ENCODE results near the gene C14orf93.
A peak's percentile ranks its signal among the peaks of the same experiment; 100 is the strongest.

Gene C14orf93

DNA sequence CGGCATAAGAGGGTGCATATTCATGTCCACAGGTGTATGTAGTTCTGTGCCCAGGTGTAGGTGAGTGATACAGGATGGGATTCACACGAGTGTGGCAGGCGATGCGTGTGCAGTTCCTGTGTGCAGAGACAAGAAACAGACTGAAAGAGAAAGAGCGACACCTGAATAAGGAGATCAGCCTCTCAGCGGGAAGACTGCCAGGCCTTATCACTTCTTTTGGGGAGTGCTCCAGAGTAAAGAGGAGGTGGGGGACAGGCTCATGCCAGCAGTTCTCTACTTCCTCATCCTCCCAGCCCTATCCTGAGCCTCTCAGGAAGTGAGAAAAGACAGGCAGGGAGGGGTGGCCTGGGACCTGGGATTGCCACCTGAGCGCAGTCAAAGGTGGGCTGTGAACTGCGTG is 34.9 kb upstream of the C14orf93 start:
- no peak for DNase-seq

DNA sequence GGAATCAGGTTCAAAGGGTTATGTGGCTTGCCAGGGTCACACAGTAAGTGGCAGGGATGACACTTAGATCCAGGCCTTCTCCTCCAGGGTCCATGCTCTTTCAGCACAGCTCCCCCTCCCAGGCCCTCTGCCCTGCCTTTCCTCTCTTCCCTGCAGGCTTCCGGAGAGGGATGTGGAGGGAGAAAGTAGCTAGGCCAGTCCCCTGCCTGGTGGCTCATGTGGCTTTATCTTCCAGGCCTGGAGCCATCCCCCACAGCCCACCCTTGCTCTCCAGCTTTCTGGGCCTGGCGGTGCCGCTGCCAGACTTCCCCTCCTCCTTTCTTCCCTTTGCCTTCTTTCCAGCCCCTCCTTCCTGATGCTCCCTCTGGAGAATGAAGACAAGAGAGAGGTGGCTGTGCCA is 33.8 kb upstream of the C14orf93 start:
- no peak for DNase-seq

DNA sequence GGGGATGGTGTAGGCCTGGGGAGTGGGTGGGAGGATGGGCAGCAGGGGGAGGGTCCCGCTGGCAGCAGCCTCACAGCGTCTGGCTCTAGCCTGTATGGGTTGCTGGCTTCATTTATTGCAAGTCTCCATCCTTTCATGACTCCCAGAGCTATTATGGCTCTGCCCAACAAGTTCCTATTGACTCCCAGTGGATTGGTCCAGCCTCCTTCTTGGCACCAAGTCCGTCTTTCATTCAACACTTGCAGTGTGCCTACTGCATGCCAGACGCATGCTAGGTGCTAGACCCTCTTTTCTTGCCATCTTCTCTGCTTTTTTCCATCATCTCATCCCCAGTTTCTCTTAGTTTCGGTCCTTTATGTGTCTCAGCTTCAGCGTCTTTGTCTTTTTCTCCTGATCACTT is 33.2 kb upstream of the C14orf93 start:
- no peak for DNase-seq

DNA sequence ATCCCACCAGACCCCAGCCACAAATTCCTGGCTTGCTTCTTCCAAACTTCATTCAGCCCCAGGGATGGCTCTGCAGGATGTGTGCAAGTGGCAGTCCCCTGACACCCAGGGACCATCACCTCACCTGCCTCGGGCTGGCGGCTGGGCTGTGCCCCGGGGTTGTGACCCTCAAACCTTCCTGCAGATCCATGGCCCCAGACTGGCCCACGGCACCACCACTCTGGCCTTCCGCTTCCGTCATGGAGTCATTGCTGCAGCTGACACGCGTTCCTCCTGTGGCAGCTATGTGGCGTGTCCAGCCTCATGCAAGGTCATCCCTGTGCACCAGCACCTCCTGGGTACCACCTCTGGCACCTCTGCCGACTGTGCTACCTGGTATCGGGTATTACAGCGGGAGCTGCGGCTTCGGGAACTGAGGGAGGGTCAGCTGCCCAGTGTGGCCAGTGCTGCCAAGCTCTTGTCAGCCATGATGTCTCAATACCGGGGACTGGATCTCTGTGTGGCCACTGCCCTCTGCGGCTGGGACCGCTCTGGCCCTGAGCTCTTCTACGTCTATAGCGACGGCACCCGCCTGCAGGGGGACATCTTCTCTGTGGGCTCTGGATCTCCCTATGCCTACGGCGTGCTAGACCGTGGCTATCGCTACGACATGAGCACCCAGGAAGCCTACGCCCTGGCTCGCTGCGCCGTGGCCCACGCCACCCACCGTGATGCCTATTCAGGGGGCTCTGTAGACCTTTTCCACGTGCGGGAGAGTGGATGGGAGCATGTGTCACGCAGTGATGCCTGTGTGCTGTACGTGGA is 32.4 kb upstream of the C14orf93 start, which contains the start of gene PSMB11:
Gene PSMB11 (plus strand): TSS at position 51 of the 804 bp plus-strand sequence. CDS start 14 bp downstream, at position 65.
- DNase-seq = no peak

DNA sequence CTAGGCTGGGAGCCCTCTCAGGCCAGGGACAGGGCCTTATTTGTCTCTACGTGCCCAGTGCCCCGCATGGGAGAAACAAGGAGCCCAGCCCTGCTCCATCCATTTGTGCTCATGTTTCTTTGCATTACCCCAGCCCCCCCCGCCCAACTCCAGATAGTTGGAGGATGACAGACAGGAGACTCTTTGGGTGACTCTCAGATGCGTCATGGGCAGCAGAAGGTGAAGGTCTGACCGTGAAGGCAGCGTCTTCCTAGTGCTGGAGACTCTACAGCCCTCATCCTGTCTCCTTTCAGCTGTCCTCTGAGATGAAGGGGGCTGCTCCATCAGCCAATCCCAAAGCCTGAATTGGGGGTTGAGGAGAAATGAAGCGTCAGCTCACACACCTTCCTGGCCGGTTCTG is 31.8 kb upstream of the C14orf93 start:
- no peak for DNase-seq

DNA sequence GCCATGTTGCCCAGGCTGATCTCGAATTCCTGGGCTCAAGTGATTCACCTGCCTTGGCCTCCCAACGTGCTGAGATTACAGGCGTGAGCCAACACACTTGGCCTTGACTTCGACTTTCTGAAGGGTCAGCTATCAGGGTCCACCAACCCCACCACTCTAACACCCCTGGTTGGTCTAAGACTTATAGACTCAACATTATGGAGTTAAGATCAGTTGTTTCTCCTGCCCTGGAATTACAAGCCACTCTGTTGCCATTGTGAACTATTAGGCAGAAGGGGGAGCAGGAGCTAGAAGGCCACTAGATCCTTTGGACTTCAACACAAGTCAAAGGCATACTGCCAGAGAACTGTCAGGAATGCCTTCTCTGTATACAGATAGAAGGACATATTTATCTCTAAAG is 30.2 kb upstream of the C14orf93 start:
- no peak for DNase-seq

DNA sequence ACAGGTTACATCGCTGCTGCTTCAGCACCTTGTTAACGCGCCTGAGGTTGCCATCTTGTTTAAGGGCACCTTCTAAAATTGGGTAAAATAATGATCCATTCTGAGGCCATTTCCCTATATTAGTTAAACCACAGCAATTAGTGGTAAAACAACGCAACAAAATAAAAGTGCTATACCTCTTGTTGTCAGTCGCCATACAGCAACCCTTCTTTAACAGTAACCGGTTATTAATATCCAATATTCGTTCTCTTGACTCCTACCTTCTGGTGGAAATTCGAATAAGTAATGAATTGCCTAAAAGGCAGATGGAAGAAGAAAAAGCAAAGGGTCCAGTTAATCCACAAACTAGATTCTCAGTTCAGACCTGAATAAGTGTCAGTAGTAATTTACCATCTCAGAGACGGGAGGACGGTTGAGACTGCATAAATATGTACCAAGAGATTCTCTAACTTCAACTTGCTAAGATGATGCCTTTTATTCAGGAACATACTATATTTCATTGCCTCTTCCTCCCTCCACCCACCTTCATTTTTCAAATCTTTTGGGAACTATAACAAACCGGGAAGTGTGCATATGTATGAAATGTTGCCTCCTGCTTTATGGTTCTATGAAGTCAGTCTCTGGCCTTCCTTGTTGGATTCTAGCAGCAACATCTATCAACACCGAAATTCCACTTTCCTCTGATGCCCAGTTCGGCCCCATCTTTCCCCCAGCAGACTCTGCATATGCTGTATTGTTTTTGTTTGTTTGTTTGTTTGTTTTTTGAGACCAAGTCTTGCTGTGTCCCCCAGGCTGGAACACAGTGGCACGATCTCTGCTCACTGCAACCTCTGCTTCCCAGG is 25.6 kb upstream of the C14orf93 start:
- no peak for DNase-seq

DNA sequence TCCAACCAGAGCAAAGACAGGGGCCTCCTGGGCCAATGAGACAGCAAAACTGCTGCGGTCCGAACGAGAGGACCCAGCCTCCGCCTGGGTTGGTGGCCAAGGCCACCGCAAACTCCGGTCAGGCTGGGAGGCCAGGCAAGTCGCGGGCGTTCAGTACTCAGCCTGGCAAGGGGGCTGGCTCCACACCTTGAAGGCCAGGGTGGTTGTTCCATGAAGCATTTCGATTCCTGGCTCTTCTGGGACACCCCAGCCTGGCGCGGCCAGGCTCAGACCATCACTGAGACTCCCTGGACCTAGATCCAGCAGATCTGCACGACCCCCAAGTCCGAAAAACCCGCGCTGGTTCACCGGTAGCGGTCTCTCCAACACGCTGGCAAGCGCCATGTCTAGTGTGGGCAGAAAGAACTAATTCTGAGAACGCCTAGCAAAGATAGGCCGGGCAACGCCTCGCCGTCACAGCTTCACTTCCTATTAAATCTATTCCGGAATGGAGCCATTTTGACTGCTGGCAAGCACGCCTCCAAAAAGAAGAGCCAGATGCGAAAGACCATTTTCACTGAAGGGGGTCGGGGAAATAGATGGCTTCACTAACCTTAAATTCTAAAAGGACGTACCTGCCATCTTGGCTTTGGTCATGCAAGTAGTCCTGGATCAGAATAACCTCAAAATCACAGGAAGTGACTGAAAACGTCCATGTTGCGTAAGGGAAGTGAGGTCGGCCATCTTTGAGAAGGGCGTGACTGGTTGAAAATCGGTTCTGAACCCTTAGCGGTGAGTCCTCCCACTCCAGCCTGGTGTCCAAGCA is 24.8 kb upstream of the C14orf93 start, which contains the start of gene PSMB5:
Gene PSMB5 (minus strand): TSS at position 403 of the 805 bp plus-strand sequence. CDS start 19 bp downstream, at position 384.
- DNase-seq = no peak

DNA sequence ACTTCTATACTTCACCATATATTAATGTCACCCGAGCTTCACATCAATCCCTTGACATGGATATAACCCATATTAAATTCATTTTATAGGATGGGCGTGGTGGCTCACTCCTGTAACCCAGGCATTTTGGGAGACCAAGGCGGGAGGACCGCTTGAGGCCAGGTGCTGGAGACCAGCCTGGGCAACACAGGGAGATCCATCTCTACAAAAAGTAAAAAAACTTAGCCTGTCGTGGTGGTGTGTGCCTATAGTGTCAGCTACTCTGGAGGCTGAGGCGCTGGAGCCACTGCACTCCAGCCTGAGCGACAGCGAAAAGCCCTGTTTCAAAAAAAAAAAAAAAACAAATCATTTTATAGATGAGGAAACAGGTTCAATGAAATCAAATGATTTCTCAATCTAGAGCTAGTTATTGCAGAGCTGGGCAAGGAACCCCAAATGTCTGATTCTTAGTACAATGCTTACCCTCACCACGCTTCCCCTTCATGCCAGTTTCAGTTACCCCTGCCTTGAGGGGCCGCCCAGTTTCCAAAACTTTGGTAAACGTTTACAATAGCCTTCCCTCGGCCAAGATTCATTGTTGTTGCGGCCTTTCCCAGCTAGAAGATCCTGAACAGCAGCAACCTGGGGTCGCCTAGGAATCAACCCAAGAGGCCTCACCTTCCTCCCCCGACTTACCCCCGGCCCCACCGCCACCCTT is 24.0 kb upstream of the C14orf93 start:
- no peak for DNase-seq

DNA sequence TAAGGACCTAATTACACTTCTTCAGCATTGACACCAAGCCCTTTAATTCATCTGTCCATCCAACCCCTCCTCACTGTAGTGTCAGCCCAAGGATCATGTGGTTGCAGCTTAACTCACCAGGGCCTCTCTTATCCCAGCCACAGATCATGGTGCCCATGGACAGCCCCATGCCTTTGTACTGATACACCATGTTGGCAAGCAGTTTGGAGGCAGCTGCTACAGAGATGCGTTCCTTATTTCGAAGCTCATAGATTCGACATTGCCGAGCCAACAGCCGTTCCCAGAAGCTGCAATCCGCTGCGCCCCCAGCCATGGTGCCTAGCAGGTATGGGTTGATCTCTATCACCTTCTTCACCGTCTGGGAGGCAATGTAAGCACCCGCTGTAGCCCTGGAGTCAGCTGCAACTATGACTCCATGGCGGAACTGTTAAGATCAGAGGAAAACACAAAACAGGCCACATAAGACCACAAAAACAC is 23.3 kb upstream of the C14orf93 start:
- DNase-seq = no peak

DNA sequence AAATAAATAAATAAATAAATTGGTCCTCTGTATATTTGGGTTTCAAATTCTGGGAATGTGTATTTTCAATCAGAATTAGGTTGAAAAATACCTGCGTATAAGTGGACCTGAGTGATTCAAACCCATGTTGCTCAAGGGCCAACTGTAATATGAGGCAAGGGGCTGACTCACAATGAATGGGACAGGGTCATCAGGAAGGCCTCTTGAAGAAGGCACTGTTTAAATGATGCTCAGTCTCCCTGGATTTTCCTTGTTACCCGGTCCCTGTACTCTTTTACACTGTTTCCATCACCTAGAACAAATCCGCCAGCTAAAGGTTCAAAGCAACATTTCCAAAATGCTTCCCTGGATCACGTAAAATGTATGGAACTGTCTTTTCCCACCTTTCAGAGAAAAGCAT is 21.0 kb upstream of the C14orf93 start:
- DNase-seq = no peak

DNA sequence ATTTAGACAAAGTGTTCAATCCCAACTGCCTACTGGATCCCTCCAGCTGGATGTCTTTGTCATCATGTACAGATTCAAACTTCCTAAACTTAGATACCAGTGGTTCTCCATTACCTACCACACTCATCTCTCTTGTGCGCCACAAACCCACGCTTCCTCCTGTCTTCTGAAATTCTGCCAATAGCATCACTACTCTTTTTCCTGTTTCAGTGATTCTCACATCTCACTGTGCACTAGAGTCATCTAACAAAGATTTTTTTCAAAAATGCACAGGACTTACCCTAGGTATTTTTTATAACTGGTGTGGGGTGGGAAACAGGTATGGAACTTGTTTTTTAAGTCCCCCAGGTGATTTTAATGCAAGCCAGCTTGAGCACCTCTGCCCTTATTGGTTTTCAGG is 18.9 kb upstream of the C14orf93 start:
- DNase-seq = no peak

DNA sequence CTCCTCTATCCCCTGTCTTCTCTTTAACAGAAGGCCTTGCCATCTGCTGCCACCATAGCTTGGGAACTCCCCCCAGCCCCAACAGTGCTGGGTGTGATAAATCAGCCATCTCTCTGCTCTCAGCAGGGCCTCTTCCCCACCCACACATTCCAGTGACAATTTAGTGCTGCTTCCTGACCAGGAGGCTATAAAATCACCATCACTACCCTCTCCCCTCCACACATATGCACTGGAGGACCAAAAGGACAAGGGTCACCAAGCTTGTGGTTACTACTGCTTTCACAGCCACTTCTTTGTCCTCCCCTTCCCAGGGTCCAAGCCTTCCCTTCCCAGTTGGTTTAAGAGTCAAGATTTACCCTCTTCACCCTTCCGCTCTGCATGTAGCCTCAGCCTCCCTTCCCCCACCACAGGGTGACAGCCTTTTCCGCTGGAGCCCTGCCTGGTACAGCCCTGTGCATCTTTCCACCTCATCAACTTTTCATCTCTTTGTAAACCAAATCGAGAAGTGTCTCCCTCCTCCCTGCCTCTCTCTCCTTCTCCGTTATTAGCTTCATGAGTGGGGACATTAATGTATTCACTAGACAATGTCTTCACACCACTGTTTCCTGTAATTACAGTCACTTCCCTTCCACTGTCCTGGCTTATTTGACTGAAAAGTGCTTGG is 15.3 kb upstream of the C14orf93 start:
- peak; percentile 74 for DNase-seq

DNA sequence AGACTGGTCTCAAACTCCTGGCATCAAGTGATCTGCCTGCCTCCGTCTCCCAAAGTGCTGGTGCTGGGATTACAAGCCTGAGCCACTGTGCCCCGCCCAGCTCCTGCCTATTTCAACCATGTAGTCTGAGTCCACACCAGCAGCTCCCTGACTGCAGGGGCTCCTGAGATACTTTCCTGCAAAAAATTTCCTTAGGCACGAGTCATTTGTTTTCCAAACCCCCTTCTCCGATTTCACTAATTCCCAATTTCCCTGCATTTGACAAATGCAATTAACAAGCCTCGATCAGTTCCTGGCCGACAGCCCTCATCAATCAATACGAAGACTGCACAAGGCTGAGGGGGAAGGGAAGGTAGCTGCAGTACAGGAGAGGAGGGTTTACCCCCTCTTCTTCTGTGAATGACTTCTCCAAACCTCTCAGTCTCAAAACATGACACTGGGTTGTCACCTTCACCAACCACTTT is 14.7 kb upstream of the C14orf93 start:
- no peak for DNase-seq

DNA sequence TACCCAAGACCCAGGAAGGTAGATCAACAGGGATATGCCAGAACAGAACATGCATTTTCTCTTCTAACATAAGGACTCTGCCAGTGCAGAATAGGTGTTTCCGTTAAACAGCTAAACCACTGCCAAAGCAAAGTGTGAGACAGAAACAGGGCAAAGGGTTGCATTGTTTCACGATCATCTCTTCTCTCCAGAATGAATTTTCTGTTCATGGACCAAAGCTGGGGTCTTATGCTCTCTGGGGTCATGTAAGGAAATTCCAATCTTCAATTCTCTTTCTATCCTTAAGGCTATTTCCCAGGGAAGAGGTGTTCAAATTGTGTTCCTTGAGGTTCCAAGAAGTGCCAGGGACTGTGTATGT is 13.8 kb upstream of the C14orf93 start:
- no peak for DNase-seq

DNA sequence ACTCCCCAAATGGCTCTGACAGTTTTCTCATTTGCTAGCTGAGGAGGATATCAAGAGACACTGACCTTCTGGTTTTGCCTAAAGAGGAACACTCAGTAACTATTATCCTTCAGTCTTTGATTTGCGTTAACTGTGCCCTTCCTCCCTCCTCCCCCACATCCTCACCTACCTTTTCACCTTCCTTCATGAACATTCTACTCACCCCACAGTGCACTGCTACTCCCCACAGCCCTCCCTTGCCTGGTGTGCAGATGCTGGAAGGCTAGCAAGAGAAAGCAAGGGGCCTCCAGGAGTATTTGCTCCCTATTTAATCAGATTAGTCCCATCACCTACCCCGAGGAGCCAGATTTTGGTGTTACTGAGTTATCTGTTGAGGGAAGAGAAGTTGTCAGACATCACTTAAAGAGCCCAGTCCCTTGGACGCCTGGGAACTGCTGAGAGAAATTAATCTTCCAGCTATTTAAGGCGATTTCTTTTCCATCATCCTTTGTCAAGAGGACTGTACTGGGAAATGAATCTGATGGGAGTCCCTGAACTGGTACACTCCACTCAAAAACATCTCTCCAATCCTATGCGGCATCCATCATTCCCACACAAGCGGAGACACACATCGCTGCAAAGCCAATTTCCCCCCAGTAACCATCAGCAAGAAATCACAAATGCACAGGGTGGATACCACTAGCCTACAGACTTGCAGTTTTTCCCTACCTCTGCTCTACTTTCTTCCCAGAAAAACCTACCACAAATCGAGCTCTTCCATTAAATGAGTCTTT is 13.3 kb upstream of the C14orf93 start:
- DNase-seq = no peak

DNA sequence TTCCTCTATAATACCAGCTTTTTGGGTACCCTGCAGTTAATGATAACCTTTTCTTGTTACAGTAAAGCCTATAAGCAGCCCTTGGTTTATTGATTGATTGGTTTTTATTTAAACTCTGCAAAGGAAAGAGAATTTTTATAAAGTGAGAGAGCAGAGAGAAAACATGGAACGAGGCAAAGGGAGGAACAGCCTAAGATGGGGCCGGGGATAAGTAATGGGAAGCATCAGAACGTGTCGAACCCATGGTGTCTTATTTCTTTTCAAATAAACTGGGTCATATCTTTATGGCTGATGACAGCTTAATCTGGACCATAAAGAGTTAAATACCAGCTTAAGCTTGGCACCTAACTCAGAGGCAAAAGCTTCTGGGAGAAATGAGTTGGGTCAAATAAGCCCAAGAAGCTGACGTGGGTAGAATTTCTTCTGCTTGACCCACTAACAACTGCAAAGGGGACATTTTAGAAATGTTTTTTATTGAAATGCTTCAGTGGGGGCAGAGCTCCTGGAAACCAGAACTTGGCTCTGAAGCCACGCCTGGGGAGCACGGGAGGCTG is 12.0 kb upstream of the C14orf93 start:
- no peak for DNase-seq

DNA sequence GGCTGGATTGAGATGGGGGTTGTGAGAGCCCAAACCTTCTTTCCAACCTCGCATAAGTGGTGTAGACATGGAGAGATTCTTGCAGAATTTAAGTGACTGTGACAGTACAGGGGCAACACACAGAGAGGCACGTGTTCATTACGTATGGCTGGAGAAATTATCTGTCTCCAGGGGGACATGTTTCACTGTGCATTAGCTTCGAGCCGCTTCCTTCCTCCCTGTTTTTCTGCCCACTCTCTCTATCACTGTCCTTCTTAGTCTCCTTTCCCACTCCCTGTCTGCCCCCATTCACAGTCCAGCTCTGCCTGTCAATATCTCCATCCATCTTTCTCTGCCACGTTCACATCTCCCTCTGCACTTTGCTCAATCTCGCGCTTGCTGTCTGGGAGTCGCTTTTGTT is 11.5 kb upstream of the C14orf93 start:
- DNase-seq = no peak

DNA sequence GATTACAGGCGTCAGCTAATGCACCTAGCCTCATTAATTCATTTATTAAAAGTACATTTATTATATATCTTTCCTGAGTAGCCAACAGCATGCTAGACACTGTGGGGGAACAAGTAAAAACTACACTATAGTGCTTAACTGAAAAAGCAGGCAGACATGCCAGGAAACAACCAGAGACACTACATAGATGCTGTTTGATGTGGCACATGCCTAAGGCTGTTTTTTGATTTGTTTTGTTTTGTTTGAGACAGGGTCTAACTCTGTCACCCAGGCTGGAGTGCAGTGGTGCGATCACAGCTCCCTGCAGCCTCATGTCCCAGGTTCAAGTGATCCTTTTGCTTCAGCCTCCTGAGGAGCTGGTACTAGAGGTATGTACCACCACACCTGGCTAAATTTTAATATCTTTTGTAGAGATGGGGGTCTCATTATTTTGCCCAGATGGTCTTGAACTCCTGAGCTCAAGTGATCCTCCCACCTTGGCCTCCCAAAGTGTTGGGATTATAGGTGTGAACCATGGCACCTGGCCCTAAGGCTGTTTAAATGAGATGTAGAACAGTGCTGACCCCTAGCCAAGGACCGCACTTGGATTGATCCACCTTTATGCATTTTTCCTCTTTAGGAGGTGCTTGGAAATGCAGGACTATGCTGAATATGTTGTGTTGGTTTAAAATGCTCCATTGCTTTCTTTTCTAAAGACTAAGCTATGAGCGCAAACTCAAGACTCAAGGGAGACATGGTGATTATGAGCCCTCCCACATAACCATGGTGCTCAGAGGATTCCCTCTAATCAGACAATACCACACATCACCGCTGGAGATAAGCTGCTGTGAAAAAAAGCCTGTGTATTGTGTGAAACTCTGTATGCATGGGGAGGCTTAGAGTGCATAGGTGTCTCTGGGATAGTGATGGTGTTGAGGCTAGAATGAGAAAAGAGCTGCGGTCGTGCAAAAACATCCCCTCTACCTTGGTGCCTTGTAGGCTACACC is 10.5 kb upstream of the C14orf93 start:
- DNase-seq = no peak

Measured in NCI-H2227 treated with DMSO at 0.1 percent for 48 hours (cell line).